ENCODE results near the gene APOBEC3F.
"Not testable (repeated sequence)": the region's sequence is repeated elsewhere in the genome, so short reads cannot be mapped to it uniquely, and the experiment has no call there.

DNA sequence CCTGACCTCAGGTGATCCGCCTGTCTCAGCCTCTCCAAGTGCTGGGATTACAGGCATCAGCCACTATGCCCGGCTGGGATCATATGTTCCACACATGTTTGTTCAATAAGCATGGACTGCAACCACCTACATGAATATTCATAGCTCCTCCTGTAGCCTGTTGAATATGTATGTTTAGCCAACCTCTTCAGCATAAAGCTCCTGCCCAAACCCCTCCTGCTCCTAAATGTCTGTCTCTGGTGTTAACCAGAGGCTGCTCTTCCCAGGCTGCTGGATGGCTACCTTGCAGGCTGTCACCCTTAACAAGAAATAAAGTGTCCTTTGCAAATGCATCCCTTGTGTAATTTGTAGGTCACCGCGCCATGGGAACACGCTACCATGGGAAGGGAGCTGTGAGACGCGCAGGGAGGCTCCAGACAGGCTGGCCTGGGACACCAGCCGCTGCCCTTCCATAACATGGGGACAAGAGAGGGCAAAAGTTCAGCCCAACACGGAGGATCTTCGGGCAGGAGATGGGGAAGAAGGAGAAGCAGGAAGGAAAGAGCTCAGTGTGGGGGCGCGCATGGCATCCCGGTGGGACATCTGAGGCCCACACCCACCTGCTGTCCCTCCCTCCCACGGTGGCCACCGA, 20.5 kb upstream of the APOBEC3F start:
- TF ChIP-seq EZH2 (optimal IDR thresholded peaks at IDR 0.05; ENCODE audit: low read depth, low read length), result not testable (repeated sequence)
- TF ChIP-seq, protein P1, sequence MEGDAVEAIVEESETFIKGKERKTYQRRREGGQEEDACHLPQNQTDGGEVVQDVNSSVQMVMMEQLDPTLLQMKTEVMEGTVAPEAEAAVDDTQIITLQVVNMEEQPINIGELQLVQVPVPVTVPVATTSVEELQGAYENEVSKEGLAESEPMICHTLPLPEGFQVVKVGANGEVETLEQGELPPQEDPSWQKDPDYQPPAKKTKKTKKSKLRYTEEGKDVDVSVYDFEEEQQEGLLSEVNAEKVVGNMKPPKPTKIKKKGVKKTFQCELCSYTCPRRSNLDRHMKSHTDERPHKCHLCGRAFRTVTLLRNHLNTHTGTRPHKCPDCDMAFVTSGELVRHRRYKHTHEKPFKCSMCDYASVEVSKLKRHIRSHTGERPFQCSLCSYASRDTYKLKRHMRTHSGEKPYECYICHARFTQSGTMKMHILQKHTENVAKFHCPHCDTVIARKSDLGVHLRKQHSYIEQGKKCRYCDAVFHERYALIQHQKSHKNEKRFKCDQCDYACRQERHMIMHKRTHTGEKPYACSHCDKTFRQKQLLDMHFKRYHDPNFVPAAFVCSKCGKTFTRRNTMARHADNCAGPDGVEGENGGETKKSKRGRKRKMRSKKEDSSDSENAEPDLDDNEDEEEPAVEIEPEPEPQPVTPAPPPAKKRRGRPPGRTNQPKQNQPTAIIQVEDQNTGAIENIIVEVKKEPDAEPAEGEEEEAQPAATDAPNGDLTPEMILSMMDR (IDR thresholded peaks at IDR 0.05; ENCODE audit: low read length), result not testable (repeated sequence)

All from MM.1S (cell line).